ENCODE results near the gene TMEM200B. TPM values are rescaled to one million over a fixed set of nuclear protein-coding genes. Genes with fewer than 3 reads are reported as not detected.

The TMEM200B gene
- total RNA-seq, 2 experiments from 2014 or later = 1.0 to 1.1 TPM

GRCh38 chr1:29128739-29129138, 5.0 kb upstream of the TMEM200B start:
- H3K27me3 Mint-ChIP-seq = peaks cover 15% of the 10 kb centered on the region

GRCh38 chr1:29126198-29126597, 2.5 kb upstream of the TMEM200B start:
- intact Hi-C loops (cut with micrococcal nuclease) = no loop called here
- Mint-ChIP-seq H3K27me3 (peaks cover 23% of the 10 kb centered on the region), H3K4me1 (ENCODE audit: low read depth) (no peaks in the 10 kb centered on the region), H3K9me3 (no peaks in the 10 kb centered on the region), H3K4me3 (peak overlapping the region; percentile 70), H3K36me3 (ENCODE audit: low read depth) (no peaks in the 10 kb centered on the region), H3K27ac (no peak overlapping the region)
- ChIA-PET POLR2A (no interaction called here), CTCF (interaction anchor here (0.7 kb wide), 1 partner anchor 22 kb away, joined by 3 read pairs; no protein-coding TSS in a partner anchor)
- no peak for ATAC-seq
- TF ChIP-seq CTCF (IDR thresholded peaks at IDR 0.05) = no peak
- DNase-seq = no peak

More at GRCh38 chr1:29128739-29129138, 5.0 kb upstream of the TMEM200B start:
- ATAC-seq (no peak), DNase-seq (no peak)
- no peaks in the 10 kb centered on the region for H3K4me1 Mint-ChIP-seq (ENCODE audit: low read depth)
- CTCF ChIA-PET = interaction anchor here (0.8 to 1.1 kb wide), 2 partner anchors 9 to 74 kb away, joined by 3 read pairs; no protein-coding TSS in a partner anchor
- POLR2A ChIA-PET = no interaction called here
- intact Hi-C loops (cut with micrococcal nuclease) = no loop called here
- no peaks in the 10 kb centered on the region for H3K36me3 Mint-ChIP-seq (ENCODE audit: low read depth)
- H3K9me3 Mint-ChIP-seq = no peaks in the 10 kb centered on the region
- TF ChIP-seq CTCF (IDR thresholded peaks at IDR 0.05) = no peak
- H3K4me3 Mint-ChIP-seq = no peak overlapping the region
- no peak overlapping the region for H3K27ac Mint-ChIP-seq

GRCh38 chr1:29125788-29126187, 2.1 kb upstream of the TMEM200B start:
- ChIA-PET CTCF (no interaction called here), POLR2A (interaction anchor here (1.0 kb wide), 1 partner anchor 208 kb away, joined by 3 read pairs; no protein-coding TSS in a partner anchor)
- Mint-ChIP-seq H3K9me3 (no peaks in the 10 kb centered on the region), H3K36me3 (ENCODE audit: low read depth) (no peaks in the 10 kb centered on the region), H3K27me3 (peaks cover 23% of the 10 kb centered on the region), H3K27ac (no peak overlapping the region), H3K4me1 (ENCODE audit: low read depth) (no peaks in the 10 kb centered on the region), H3K4me3 (peak overlapping the region; percentile 70)
- no peak for DNase-seq
- ATAC-seq = no peak
- intact Hi-C loops (cut with micrococcal nuclease) = no loop called here
- TF ChIP-seq CTCF (IDR thresholded peaks at IDR 0.05) = no peak

GRCh38 chr1:29125237-29125641, 1.5 kb upstream of the TMEM200B start:
- peaks cover 21% of the 10 kb centered on the region for H3K27me3 Mint-ChIP-seq
- no peaks in the 10 kb centered on the region for H3K9me3 Mint-ChIP-seq
- ChIA-PET POLR2A (interaction anchor here (1.0 kb wide), 1 partner anchor 208 kb away, joined by 3 read pairs; no protein-coding TSS in a partner anchor), CTCF (interaction anchor here (1.9 kb wide), 1 partner anchor 77 kb away, joined by 11 read pairs; no protein-coding TSS in a partner anchor)
- intact Hi-C loops (cut with micrococcal nuclease) = no loop called here
- TF ChIP-seq CTCF (IDR thresholded peaks at IDR 0.05) = no peak
- no peaks in the 10 kb centered on the region for H3K4me1 Mint-ChIP-seq (ENCODE audit: low read depth)
- peak overlapping the region; percentile 67 for H3K27ac Mint-ChIP-seq
- H3K36me3 Mint-ChIP-seq (ENCODE audit: low read depth) = no peaks in the 10 kb centered on the region
- peak overlapping the region; percentile 70 for H3K4me3 Mint-ChIP-seq
- ATAC-seq = no peak
- no peak for DNase-seq

GRCh38 chr1:29124366-29125236, 898 bp upstream of the TMEM200B start:
- peak; percentile 68 for ATAC-seq
- TF ChIP-seq CTCF (IDR thresholded peaks at IDR 0.05) = no peak
- H3K36me3 Mint-ChIP-seq (ENCODE audit: low read depth) = no peaks in the 10 kb centered on the region
- intact Hi-C loops (cut with micrococcal nuclease) = loop anchor here (5.0 kb wide), 1 partner anchor 242 kb away; no protein-coding TSS in a partner anchor
- peaks cover 21% of the 10 kb centered on the region for H3K27me3 Mint-ChIP-seq
- peak overlapping the region; percentile 73 for H3K4me3 Mint-ChIP-seq
- H3K4me1 Mint-ChIP-seq (ENCODE audit: low read depth) = no peaks in the 10 kb centered on the region
- ChIA-PET POLR2A (interaction anchor here (1.0 to 1.7 kb wide), 3 partner anchors 56 to 207 kb away, joined by 3 to 10 read pairs (median 3); partner anchors contain the start of gene SRSF4), CTCF (interaction anchor here (0.6 to 1.9 kb wide), 5 partner anchors 54 to 247 kb away, joined by 3 to 11 read pairs (median 5); no protein-coding TSS in a partner anchor)
- DNase-seq = peak; percentile 86
- no peaks in the 10 kb centered on the region for H3K9me3 Mint-ChIP-seq
- no peak overlapping the region for H3K27ac Mint-ChIP-seq
